Measurements from ENCODE around the gene PPARG. TPM values are rescaled to one million over a fixed set of nuclear protein-coding genes. Genes with fewer than 3 reads are reported as not detected.

The PPARG gene
- total and polyA plus RNA-seq, 12 donors = 3.1 to 21.9 (median 6.8) TPM

DNA sequence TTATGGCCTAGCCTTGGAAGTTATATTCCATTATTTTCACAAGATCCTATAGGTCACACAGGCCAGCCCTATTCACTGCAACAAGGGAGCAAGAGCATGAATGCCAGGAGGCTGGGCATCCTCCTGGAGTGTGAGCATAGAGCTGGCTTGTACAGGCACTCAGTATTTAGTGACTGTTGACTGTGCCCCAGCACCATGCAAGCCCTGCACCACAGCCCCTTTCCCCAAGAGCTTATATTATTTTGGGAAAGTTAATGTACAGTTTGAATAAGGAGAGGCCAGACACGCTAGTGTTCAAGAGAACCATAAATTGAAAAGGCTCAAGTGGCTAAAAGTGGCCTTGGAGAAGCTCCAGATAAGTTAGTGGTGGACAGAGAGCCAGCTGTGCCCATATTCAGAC lies 163.1 kb downstream of the PPARG start:
- WGBS, 4 donors = 92 to 96% (median 93%) methylated on average over 1 of the region's 1 CpG

DNA sequence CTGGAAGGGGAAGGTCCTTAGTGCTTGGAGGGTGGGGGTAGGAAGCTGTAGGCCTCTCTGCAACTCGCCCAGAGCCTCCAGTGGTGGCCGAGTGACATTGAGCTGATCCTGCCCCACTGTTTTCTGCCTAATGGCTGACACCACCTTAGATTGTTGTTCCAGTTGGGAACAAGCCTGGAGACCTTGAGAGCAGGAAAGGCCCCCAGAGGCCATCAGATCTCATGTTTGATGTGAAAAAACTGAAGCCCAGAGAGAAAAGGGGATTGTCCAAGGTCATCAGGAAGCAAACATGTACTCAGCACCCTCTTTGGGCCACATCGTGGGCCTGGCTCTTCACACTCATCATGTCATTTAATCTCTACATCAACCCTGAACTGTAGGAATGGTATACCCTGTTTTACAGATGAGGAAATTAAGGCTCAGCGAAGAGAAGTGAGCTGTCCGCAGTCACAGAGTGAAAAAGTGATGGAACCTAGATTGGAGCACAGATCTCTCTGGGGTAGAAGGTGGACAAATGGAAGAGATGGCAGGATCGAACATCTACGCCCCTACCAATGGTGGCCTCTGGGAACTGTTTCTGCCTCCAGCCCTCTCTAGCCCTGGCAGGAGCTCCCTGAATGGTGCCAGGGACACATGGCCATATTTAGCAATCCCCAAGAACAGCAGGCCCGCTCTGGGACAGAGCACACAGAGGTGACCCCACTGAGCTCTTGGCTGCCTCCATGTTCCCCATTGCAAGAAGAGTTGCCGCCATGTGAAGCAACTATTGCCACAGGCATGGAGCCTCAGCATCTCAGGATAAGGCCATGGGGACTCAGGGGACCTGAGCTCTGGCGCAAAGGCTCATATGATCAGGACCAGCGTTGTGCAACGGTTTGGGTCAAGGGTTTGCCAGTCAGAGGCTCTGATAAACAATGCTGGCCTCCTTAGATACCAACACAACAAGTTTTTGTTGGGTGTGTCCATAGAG lies 163.8 kb downstream of the PPARG start:
- DNase-seq = no peak
- TF ChIP-seq, protein P1, sequence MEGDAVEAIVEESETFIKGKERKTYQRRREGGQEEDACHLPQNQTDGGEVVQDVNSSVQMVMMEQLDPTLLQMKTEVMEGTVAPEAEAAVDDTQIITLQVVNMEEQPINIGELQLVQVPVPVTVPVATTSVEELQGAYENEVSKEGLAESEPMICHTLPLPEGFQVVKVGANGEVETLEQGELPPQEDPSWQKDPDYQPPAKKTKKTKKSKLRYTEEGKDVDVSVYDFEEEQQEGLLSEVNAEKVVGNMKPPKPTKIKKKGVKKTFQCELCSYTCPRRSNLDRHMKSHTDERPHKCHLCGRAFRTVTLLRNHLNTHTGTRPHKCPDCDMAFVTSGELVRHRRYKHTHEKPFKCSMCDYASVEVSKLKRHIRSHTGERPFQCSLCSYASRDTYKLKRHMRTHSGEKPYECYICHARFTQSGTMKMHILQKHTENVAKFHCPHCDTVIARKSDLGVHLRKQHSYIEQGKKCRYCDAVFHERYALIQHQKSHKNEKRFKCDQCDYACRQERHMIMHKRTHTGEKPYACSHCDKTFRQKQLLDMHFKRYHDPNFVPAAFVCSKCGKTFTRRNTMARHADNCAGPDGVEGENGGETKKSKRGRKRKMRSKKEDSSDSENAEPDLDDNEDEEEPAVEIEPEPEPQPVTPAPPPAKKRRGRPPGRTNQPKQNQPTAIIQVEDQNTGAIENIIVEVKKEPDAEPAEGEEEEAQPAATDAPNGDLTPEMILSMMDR (IDR thresholded peaks at IDR 0.05) = no peak
- TF ChIP-seq POLR2A (IDR thresholded peaks at IDR 0.05) = no peak
- Histone ChIP-seq H3K9me3 (replicated peaks in 1 of 3) (no peaks in the 10 kb centered on the region), H3K4me3 (no peak overlapping the region), H3K4me1 (replicated peaks in 1 of 2) (no peaks in the 10 kb centered on the region), H3K27ac (no peak overlapping the region), H3K27me3 (no peaks in the 10 kb centered on the region), H3K36me3 (replicated peaks in 1 of 2) (no peaks in the 10 kb centered on the region)
- WGBS, 4 donors = 87 to 90% (median 89%) methylated on average over 12 of the region's 12 CpGs
- intact Hi-C loops (cut with DNase I) = no loop called here

More for the DNA sequence above, 163.1 kb downstream of the PPARG start:
- no peak for TF ChIP-seq POLR2A (IDR thresholded peaks at IDR 0.05)
- TF ChIP-seq, protein P1 (IDR thresholded peaks at IDR 0.05) = no peak
- Histone ChIP-seq H3K9me3 (replicated peaks in 1 of 3) (no peaks in the 10 kb centered on the region), H3K36me3 (replicated peaks in 1 of 2) (no peaks in the 10 kb centered on the region), H3K4me3 (no peak overlapping the region), H3K27ac (no peak overlapping the region), H3K27me3 (no peaks in the 10 kb centered on the region), H3K4me1 (replicated peaks in 1 of 2) (no peaks in the 10 kb centered on the region)
- no peak for DNase-seq
- intact Hi-C loops (cut with DNase I) = no loop called here

DNA sequence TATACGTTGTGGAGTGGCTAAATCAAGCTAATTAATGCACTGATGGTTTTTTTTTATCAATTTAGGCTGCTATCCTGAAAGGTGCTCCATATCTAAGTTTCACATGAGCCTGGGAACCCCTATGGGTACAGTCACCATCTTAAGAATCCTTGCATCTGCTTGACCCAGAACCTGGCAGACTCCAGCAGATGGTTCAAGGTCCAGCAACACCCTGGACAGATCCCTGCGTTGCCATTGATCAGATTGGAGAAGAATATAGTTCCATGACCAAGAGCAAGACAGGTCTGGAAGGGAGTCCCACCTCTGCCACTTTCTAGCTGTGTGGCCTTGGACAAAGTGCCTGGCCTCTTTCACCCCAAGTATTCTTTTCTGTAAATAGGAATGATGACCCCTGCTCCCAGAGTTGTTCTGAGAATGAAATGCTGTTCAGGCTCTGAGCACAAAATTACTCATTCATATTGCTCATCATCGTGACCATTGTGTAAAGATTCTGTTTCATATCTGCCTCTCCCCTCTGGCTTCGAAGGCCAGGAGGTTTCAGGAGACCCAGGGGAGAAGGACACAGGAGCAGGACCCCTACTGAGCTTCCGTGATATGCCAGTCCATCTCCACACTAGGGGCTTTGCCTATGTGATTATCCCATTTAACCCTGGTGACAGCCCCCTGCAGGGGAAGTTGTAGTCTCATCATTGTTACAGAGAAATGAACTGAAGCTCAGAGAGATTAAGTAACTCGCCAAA lies 165.4 kb downstream of the PPARG start:
- no peak for TF ChIP-seq POLR2A (IDR thresholded peaks at IDR 0.05)
- TF ChIP-seq, protein P1 (IDR thresholded peaks at IDR 0.05) = no peak
- intact Hi-C loops (cut with DNase I) = no loop called here
- no peak overlapping the region for H3K4me3 ChIP-seq
- no peaks in the 10 kb centered on the region for H3K27me3 ChIP-seq
- H3K9me3 ChIP-seq (replicated peaks in 1 of 3) = no peaks in the 10 kb centered on the region
- 65 to 77% (median 70%) methylated on average over 5 to 6 of the region's 6 CpGs for whole genome bisulfite sequencing, 4 donors
- no peak for DNase-seq
- H3K4me1 ChIP-seq (replicated peaks in 1 of 2) = no peaks in the 10 kb centered on the region
- H3K36me3 ChIP-seq (replicated peaks in 1 of 2) = no peaks in the 10 kb centered on the region
- no peak overlapping the region for H3K27ac ChIP-seq

DNA sequence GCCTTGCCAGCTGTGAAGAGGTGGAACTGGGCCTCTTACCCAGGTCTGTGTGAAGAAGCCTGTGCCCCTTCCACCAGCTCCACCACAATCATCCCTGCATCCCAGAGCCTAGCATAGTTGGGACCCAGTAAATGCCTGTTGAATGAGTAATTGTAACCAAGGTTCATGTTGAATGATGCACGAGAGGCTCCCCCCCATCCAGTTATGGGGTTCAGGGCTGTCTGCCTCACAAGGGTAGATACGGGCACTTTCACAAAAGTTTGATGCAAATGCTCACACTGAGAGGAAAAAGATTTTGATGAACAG lies 165.9 kb downstream of the PPARG start:
- no peak overlapping the region for H3K27ac ChIP-seq
- TF ChIP-seq, protein P1 (IDR thresholded peaks at IDR 0.05) = no peak
- no peak for TF ChIP-seq POLR2A (IDR thresholded peaks at IDR 0.05)
- DNase-seq = no peak
- H3K27me3 ChIP-seq = no peaks in the 10 kb centered on the region
- WGBS, 4 donors = 74 to 92% (median 81%) methylated on average over 2 of the region's 2 CpGs
- H3K4me1 ChIP-seq (replicated peaks in 1 of 2) = no peaks in the 10 kb centered on the region
- intact Hi-C loops (cut with DNase I) = no loop called here
- H3K4me3 ChIP-seq = no peak overlapping the region
- no peaks in the 10 kb centered on the region for H3K9me3 ChIP-seq (replicated peaks in 1 of 3)
- H3K36me3 ChIP-seq (replicated peaks in 1 of 2) = no peaks in the 10 kb centered on the region
